ENCODE results near the gene ZNF45. TPM values are rescaled to one million over a fixed set of nuclear protein-coding genes. Genes with fewer than 3 reads are reported as not detected.
"Not testable (repeated sequence)": the region's sequence is repeated elsewhere in the genome, so short reads cannot be mapped to it uniquely, and the experiment has no call there.

Gene ZNF45
- total RNA-seq, 1 experiment from 2014 or later: 9.9 TPM

- H3K36me3 Mint-ChIP-seq (ENCODE audit: insufficient read depth, unreplicated experiment): peaks cover 5% of the 10 kb centered on the region
- H3K4me3 Mint-ChIP-seq (ENCODE audit: unreplicated experiment): no peak overlapping the region
- H3K27me3 Mint-ChIP-seq (ENCODE audit: insufficient read depth, unreplicated experiment): no peaks in the 10 kb centered on the region
- ChIA-PET CTCF (no interaction called here), POLR2A (interaction anchor here (1.2 kb wide), 1 partner anchor 10 kb away, joined by 3 read pairs; no protein-coding TSS in a partner anchor)
- BruUV-seq (replicated peaks): no TSS peak
- H3K9me3 Mint-ChIP-seq (ENCODE audit: unreplicated experiment): peaks cover 20% of the 10 kb centered on the region
- intact Hi-C loops (cut with micrococcal nuclease): no loop called here
- DNase-seq (ENCODE audit: unreplicated experiment): no peak
- TF ChIP-seq CTCF (IDR thresholded peaks at IDR 0.05; ENCODE audit: unreplicated experiment): no peak
- H3K27ac Mint-ChIP-seq (ENCODE audit: low read depth, unreplicated experiment): no peak overlapping the region
- H3K4me1 Mint-ChIP-seq (ENCODE audit: insufficient read depth, unreplicated experiment): no peaks in the 10 kb centered on the region
Measured at GRCh38 chr19:43957891-43958290, 22.8 kb upstream of the ZNF45 start.

GRCh38 chr19:43956827-43957226 is 21.7 kb upstream of the ZNF45 start:
- no peak overlapping the region for H3K4me3 Mint-ChIP-seq (ENCODE audit: unreplicated experiment)
- H3K27ac Mint-ChIP-seq (ENCODE audit: low read depth, unreplicated experiment): no peak overlapping the region
- intact Hi-C loops (cut with micrococcal nuclease): no loop called here
- H3K9me3 Mint-ChIP-seq (ENCODE audit: unreplicated experiment): peaks cover 17% of the 10 kb centered on the region
- TF ChIP-seq CTCF (IDR thresholded peaks at IDR 0.05; ENCODE audit: unreplicated experiment): no peak
- ChIA-PET POLR2A (no interaction called here), CTCF (no interaction called here)
- no peak for DNase-seq (ENCODE audit: unreplicated experiment)
- H3K4me1 Mint-ChIP-seq (ENCODE audit: insufficient read depth, unreplicated experiment): no peaks in the 10 kb centered on the region
- H3K36me3 Mint-ChIP-seq (ENCODE audit: insufficient read depth, unreplicated experiment): peaks cover 5% of the 10 kb centered on the region
- no peaks in the 10 kb centered on the region for H3K27me3 Mint-ChIP-seq (ENCODE audit: insufficient read depth, unreplicated experiment)
- BruUV-seq (replicated peaks): no TSS peak

- DNase-seq (ENCODE audit: unreplicated experiment): peak; percentile 97
- TSS peak; percentile 72 for BruUV-seq (replicated peaks)
- H3K36me3 Mint-ChIP-seq (ENCODE audit: insufficient read depth, unreplicated experiment): peaks cover 12% of the 10 kb centered on the region
- peaks cover 11% of the 10 kb centered on the region for H3K27me3 Mint-ChIP-seq (ENCODE audit: insufficient read depth, unreplicated experiment)
- H3K4me3 Mint-ChIP-seq (ENCODE audit: unreplicated experiment): peak within 1 kb of the TSS; percentile 96
- POLR2A ChIA-PET: interaction anchor here (0.9 to 2.5 kb wide), 11 partner anchors 12 to 549 kb away, joined by 3 to 32 read pairs (median 4); partner anchors contain the start of genes ZNF155, ZNF180, ZNF224 and ZNF226
- peaks cover 43% of the 10 kb centered on the region for H3K9me3 Mint-ChIP-seq (ENCODE audit: unreplicated experiment)
- intact Hi-C loops (cut with micrococcal nuclease): loop anchor here (1.0 kb wide), 2 partner anchors 16 to 51 kb away; partner anchors contain the start of genes ZNF230 and ZNF45
- TF ChIP-seq CTCF (IDR thresholded peaks at IDR 0.05; ENCODE audit: unreplicated experiment): no peak
- H3K27ac Mint-ChIP-seq (ENCODE audit: low read depth, unreplicated experiment): peak within 1 kb of the TSS; percentile 91
- CTCF ChIA-PET: interaction anchor here (0.6 to 1.5 kb wide), 8 partner anchors 16 to 211 kb away, joined by 3 to 7 read pairs (median 3); partner anchors contain the start of gene ZNF45
- H3K4me1 Mint-ChIP-seq (ENCODE audit: insufficient read depth, unreplicated experiment): no peaks in the 10 kb centered on the region
Measured at GRCh38 chr19:43950834-43951645, 16.0 kb upstream of the ZNF45 start, which contains the start of gene ZNF221. Gene ZNF221 (plus strand): TSS chr19:43951228. CDS start chr19:43962727, 11,499 bp downstream.

- DNase-seq (ENCODE audit: unreplicated experiment); H3K4me1 Mint-ChIP-seq (ENCODE audit: insufficient read depth, unreplicated experiment); intact Hi-C loops (cut with micrococcal nuclease); H3K27ac Mint-ChIP-seq (ENCODE audit: low read depth, unreplicated experiment); POLR2A ChIA-PET; H3K36me3 Mint-ChIP-seq (ENCODE audit: insufficient read depth, unreplicated experiment); H3K4me3 Mint-ChIP-seq (ENCODE audit: unreplicated experiment); BruUV-seq (replicated peaks); CTCF ChIA-PET: not testable (repeated sequence)
- H3K9me3 Mint-ChIP-seq (ENCODE audit: unreplicated experiment): peaks cover 37% of the 10 kb centered on the region
- H3K27me3 Mint-ChIP-seq (ENCODE audit: insufficient read depth, unreplicated experiment): peaks cover 11% of the 10 kb centered on the region
Measured at GRCh38 chr19:43949803-43950202, 14.7 kb upstream of the ZNF45 start.

- H3K27me3 Mint-ChIP-seq (ENCODE audit: insufficient read depth, unreplicated experiment): peaks cover 11% of the 10 kb centered on the region
- DNase-seq (ENCODE audit: unreplicated experiment); H3K4me3 Mint-ChIP-seq (ENCODE audit: unreplicated experiment); H3K27ac Mint-ChIP-seq (ENCODE audit: low read depth, unreplicated experiment); CTCF ChIA-PET; H3K4me1 Mint-ChIP-seq (ENCODE audit: insufficient read depth, unreplicated experiment); POLR2A ChIA-PET; H3K36me3 Mint-ChIP-seq (ENCODE audit: insufficient read depth, unreplicated experiment); BruUV-seq (replicated peaks); intact Hi-C loops (cut with micrococcal nuclease): not testable (repeated sequence)
- H3K9me3 Mint-ChIP-seq (ENCODE audit: unreplicated experiment): peaks cover 33% of the 10 kb centered on the region
Measured at GRCh38 chr19:43947412-43947811, 12.3 kb upstream of the ZNF45 start.
